AG09319 (cell line): Measurements from ENCODE around the gene FADS6.

Experiments
- DNase-seq: peaks from one replicate; pipeline ENCODE4 v3.0.0-alpha.2; 2010; ENCODE audit warnings: low read depth; ENCODE audit errors: extremely low read depth
- CTCF ChIP-seq: IDR thresholded peaks from 2 replicates; pipeline ENCODE4 v1.5.1; 2011; ENCODE audit warnings: low read depth, mild to moderate bottlenecking, inconsistent platforms, low read length, moderate library complexity

The FADS6 gene

GRCh38 chr17:74843352-74843627 lies 50.1 kb downstream of the FADS6 start:
- DNase-seq, result no peak
- no peak for TF ChIP-seq CTCF

- peak; percentile 39 for TF ChIP-seq CTCF
- no peak for DNase-seq
Measured at GRCh38 chr17:74842599-74843351, 50.7 kb downstream of the FADS6 start.

DNA sequence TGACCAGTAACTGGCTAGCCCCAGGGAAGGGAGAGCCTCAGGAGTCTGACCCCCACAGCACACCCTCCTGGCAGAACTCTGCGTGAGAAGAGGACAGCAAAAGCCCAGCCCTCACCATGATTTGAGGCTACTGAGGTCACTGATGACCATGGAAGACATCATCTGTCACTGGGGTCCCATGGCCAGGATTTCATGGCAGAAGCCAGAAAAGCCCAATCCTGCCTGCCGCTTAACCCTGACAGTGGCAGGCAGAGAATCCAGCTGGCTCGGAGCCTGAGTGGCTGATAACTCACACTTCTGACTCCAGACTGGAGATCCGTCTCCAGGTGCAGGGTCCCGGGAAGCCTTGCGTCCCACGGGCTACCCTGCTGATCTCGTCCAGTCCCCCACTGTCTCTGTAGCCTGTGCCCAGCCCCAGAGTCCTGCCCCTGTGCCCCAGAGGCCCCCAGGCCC lies 51.3 kb downstream of the FADS6 start:
- no peak for DNase-seq

GRCh38 chr17:74840989-74841666 lies 52.3 kb downstream of the FADS6 start:
- DNase-seq, result no peak

More for the DNA sequence above, 51.3 kb downstream of the FADS6 start:
- no peak for TF ChIP-seq CTCF

GRCh38 chr17:74839990-74840852 lies 53.2 kb downstream of the FADS6 start:
- TF ChIP-seq CTCF, result no peak
- DNase-seq, result no peak

More at GRCh38 chr17:74840989-74841666, 52.3 kb downstream of the FADS6 start:
- TF ChIP-seq CTCF, result no peak

DNA sequence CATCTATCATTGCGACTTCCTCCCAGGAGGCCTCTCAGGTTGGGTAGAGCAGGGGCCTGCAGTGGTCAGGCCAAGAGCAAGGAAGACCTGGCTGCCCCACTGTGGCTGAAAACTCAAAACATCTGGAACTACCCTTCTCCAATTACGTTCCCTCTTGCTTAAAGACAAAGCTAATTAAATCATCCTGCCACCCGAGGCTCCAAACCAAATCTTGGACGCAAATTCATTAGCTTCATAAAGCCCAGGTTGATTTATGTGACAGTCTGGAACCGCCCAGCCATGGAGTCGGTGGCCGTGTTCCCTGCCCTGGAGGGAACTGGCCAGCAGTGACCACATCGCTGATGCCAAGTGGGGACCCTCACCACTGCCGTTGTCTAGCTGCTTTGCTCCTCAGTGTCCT lies 55.2 kb downstream of the FADS6 start:
- TF ChIP-seq CTCF, result no peak
- no peak for DNase-seq
